Type B pancreatic cell (in vitro differentiated cells): ENCODE measurements around the gene AACS. TPM values are rescaled to one million over a fixed set of nuclear protein-coding genes. Genes with fewer than 3 reads are reported as not detected.

Experiments used
- DNase-seq: peaks from one replicate; pipeline ENCODE4 v3.0.0; 2021; ENCODE audit warnings: mixed read lengths; ENCODE audit not compliant: unreplicated experiment; ENCODE audit errors: extremely low spot score
- H3K27ac Mint-ChIP-seq: 2 replicates; pipeline ENCODE4 v1.8.0; 2021; ENCODE audit warnings: mild to moderate bottlenecking, mixed read lengths
- H3K27me3 Mint-ChIP-seq: 2 replicates; pipeline ENCODE4 v1.8.0; 2021; ENCODE audit warnings: mixed read lengths
- H3K36me3 Mint-ChIP-seq: 2 replicates; pipeline ENCODE4 v1.8.0; 2021; ENCODE audit warnings: mixed read lengths
- H3K4me1 Mint-ChIP-seq: one replicate; pipeline ENCODE4 v1.8.0; 2021; ENCODE audit warnings: mixed read lengths; ENCODE audit not compliant: unreplicated experiment
- H3K4me3 Mint-ChIP-seq: 2 replicates; pipeline ENCODE4 v1.8.0; 2021; ENCODE audit warnings: mild to moderate bottlenecking, mixed read lengths
- H3K9me3 Mint-ChIP-seq: 2 replicates; pipeline ENCODE4 v1.8.0; 2021; ENCODE audit warnings: mixed read lengths
- CTCF ChIP-seq: fragments of 200-600 bp; sonication (generic); conservative IDR thresholded peaks from 2 replicates; pipeline ENCODE4 v1.5.0; 2021; ENCODE audit warnings: antibody characterized with exemption, mild to moderate bottlenecking
- total RNA-seq: library from RNA; stranded (reverse); gene quantifications from 2 replicates; pipeline ENCODE4 v1.2.1, GENCODE V29; 2021; ENCODE audit warnings: low replicate concordance

Gene AACS
- total RNA-seq, 1 donor from 2014 or later = 37.1 TPM

- H3K4me1 Mint-ChIP-seq = no peaks in the 10 kb centered on the region
- DNase-seq = no peak
- no peaks in the 10 kb centered on the region for H3K27me3 Mint-ChIP-seq
- no peak for TF ChIP-seq CTCF
- no peaks in the 10 kb centered on the region for H3K36me3 Mint-ChIP-seq
- no peak overlapping the region for H3K4me3 Mint-ChIP-seq
- no peaks in the 10 kb centered on the region for H3K9me3 Mint-ChIP-seq
- no peak overlapping the region for H3K27ac Mint-ChIP-seq
Observed at GRCh38 chr12:125143491-125143890, 78.3 kb downstream of the AACS start.

GRCh38 chr12:125145196-125145595 is 80.0 kb downstream of the AACS start:
- no peak for TF ChIP-seq CTCF
- no peaks in the 10 kb centered on the region for H3K27me3 Mint-ChIP-seq
- no peaks in the 10 kb centered on the region for H3K36me3 Mint-ChIP-seq
- H3K9me3 Mint-ChIP-seq = no peaks in the 10 kb centered on the region
- no peak for DNase-seq
- no peaks in the 10 kb centered on the region for H3K4me1 Mint-ChIP-seq
- H3K4me3 Mint-ChIP-seq = no peak overlapping the region
- no peak overlapping the region for H3K27ac Mint-ChIP-seq

- no peak for TF ChIP-seq CTCF
- no peak for DNase-seq
- Mint-ChIP-seq H3K27ac (no peak overlapping the region), H3K9me3 (no peaks in the 10 kb centered on the region), H3K4me3 (no peak overlapping the region), H3K27me3 (no peaks in the 10 kb centered on the region), H3K36me3 (no peaks in the 10 kb centered on the region), H3K4me1 (no peaks in the 10 kb centered on the region)
Observed at GRCh38 chr12:125148316-125148715, 83.1 kb downstream of the AACS start.

- H3K36me3 Mint-ChIP-seq = no peaks in the 10 kb centered on the region
- no peak for TF ChIP-seq CTCF
- no peak for DNase-seq
- H3K9me3 Mint-ChIP-seq = no peaks in the 10 kb centered on the region
- no peak overlapping the region for H3K27ac Mint-ChIP-seq
- H3K4me3 Mint-ChIP-seq = no peak overlapping the region
- no peaks in the 10 kb centered on the region for H3K4me1 Mint-ChIP-seq
- H3K27me3 Mint-ChIP-seq = peaks cover 3% of the 10 kb centered on the region
Observed at GRCh38 chr12:125149160-125150108, 84.2 kb downstream of the AACS start.

GRCh38 chr12:125151284-125151683 is 86.0 kb downstream of the AACS start:
- Mint-ChIP-seq H3K9me3 (no peaks in the 10 kb centered on the region), H3K4me3 (no peak overlapping the region), H3K27me3 (peaks cover 16% of the 10 kb centered on the region), H3K36me3 (no peaks in the 10 kb centered on the region), H3K27ac (no peak overlapping the region), H3K4me1 (no peaks in the 10 kb centered on the region)
- DNase-seq = no peak
- TF ChIP-seq CTCF = no peak
